HG03103 (cell line): Measurements from ENCODE around the gene NHEJ1.

Experiments used
- ATAC-seq: cut with Tn5 transposase; IDR thresholded peaks from one replicate; pipeline ENCODE4 v1.9.1; 2021; ENCODE audit warnings: low read depth; ENCODE audit not compliant: unreplicated experiment

The NHEJ1 gene

GRCh38 chr2:219182331-219183150, 21.9 kb upstream of the NHEJ1 start:
- ATAC-seq = no peak

DNA sequence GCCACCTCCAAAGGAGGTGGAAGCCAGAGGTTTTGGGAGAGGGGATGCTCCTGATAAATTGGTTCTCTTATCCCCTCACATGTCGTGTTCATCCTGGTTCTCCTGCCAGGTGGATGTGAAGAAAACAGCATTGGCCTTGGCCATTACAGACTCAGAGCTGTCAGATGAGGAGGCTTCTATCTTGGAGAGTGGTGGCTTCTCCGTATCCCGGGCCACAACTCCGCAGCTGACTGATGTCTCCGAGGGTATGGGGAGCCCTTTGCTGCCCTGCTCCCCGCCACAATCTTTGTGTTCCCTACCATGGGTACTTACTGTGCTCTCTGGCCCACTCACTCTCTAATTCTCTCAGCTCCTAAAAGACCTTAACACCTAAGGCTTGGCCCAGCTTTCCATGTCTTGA, 20.9 kb upstream of the NHEJ1 start:
- no peak for ATAC-seq

DNA sequence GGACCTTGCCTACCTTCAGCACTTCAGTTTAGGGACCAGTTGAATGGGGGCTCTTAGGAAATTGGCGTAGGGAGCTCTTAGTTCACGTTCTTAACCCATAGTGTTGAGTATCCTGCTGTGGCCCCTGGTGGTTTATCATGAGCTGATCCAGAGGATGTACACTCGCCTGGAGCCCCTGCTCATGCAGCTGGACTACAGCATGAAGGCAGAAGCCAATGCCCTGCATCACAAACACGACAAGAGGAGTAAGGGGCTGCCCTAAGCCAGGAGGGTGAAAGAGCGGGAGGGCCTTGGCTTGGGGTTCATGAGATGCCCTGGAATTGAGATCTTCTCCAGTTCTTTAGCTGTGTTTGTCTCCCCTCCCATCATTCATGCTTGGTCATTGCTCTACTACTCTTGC, 20.3 kb upstream of the NHEJ1 start:
- ATAC-seq = no peak

DNA sequence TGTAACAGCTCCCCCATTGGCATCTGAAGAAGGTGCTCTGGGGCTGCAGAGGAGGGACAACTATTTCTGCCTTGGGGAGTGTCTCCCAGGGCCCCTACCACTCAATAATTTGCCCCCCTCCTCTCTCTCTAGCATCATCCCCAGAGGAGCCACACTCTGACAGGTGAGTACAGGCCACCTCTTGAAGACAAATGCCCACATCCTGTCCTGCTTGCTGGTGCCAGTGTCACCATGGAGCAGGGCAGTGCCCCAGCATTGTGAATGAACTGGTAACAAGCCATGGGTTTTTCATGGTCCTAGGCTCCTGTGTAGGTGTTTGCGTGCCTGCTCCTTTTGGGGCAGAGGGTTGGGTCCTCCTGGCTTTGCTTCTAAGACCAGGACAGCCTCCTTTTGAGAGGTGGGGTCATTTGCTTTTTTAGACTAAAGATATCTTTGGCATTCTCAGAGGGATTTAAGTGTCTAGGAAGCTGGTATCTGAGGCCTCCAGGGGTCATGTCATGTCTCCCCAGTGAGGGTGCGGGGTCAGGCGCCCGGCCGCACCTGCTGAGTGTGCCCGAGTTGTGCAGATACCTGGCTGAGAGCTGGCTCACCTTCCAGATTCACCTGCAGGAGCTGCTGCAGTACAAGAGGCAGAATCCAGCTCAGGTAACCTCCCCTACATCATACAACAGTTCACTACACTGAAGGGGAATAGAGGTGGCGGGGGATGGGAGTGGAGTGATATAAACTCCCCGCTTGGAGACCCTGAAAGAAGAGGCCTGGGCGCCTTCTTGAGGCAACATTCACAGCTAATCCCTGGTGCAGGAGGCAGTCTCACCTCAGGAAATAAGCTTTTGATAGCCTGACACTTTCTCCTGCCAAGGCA, 19.2 kb upstream of the NHEJ1 start:
- ATAC-seq = no peak

GRCh38 chr2:219178377-219179175, 18.0 kb upstream of the NHEJ1 start:
- peak; percentile 19 for ATAC-seq

DNA sequence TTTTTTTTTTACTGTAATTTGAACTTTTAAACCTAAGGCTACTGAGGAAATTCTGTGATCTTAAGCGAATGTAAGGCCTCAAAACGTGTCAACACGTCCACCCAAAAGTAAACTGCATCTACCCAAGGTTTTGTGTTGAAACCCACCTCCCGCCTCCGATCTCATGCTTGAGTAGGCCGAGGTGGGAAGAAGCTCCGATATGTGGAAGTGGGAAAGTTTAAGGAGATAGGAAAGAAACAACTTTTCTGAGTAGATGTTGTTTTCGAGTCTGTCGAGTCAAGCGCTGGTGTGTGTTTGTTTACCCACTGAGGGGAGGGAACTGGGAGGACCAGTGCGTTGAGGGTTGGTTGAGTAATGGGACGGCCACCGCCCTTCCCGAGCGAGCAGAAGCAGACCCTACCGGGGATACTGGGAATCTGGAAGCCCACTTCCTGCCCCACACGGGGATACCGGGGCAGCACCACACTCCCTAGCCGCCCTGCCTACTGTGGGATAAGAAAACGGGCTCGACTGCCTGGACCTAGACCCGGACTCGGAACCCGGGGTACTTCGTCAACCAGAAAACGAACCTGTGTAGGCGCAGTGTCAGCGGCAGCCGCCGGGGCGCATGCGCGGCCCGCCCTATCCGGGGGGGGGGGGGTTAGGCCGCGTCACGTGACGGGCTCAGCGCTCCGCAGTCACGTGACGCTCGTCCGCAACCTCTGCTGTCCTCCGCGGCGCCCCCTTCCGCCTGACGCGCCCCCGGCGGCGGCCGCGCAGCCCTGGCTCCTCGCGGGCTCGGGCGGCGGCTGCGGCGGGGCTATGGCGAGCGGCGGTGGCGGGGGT, 17.1 kb upstream of the NHEJ1 start, which contains the start of gene RETREG2:
TSS of gene RETREG2 (plus strand) at position 724 of the 825 bp plus-strand sequence. CDS start at position 802, 78 bp downstream.
- ATAC-seq = peak; percentile 33

DNA sequence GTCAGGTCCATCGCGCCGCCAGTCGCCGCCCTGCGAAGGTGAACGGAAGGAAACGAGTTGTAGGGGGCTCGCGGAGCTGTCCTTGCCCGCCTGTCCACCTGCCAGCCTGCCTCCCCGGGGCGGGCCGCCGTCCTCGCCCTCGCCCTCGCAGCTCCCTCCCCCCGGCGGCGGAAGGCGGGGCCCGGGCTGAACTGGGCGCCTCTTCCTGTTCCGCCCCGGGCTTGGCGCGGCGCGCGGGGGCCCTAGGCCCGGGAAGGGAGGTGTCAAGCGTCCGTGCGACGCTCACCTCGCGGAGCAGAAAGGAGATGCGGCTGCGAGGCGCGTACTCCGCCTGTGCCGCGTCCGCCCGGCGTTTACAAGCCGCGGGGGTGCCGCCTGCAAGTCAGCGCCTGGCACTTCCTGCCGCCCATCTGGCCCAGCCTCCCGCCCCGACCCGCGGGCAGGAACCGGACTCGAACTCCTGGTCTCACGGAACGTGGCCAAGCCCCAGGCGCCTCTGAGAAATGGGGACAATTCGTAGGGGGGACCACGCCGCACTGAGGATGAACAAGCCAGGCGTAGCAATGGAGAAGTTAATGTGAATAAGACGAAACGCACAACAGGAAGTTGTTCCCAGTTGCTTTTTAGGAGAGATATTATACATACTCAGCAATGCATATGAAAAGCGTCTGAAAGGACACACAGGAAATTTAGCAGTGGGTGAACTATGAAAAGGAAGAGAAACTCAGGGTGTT, 16.4 kb upstream of the NHEJ1 start, which contains the start of gene CNPPD1:
TSS of gene CNPPD1 (minus strand) at position 108 of the 734 bp plus-strand sequence. CDS start at position 11, 97 bp downstream.
- ATAC-seq = peak; percentile 67

GRCh38 chr2:219175928-219176817, 15.6 kb upstream of the NHEJ1 start:
- peak; percentile 16 for ATAC-seq

DNA sequence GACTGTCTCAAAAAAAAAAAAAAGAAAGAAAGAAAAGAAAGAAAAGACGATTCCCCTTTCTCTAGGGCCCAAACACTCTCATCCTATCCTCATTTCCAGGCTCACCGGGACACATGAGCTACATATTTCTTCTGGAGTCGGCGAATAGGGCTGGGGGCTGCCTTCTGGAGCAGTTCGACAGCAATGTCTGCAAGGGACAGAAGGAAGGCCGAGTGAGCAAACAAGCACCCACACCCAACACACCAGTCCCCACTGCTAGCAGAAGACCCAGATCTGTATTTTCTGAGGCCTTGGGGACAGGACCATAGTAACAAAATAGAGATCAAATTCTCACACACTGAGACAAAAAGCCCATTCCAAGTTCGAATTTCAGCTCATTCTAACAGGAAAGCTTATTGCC, 14.9 kb upstream of the NHEJ1 start:
- no peak for ATAC-seq

GRCh38 chr2:219174801-219175200, 14.2 kb upstream of the NHEJ1 start:
- no peak for ATAC-seq

GRCh38 chr2:219174146-219174545, 13.5 kb upstream of the NHEJ1 start:
- ATAC-seq = no peak

- ATAC-seq = no peak
Measured at GRCh38 chr2:219173176-219173575, 12.6 kb upstream of the NHEJ1 start.

GRCh38 chr2:219172231-219173154, 11.9 kb upstream of the NHEJ1 start:
- ATAC-seq = no peak

- ATAC-seq = no peak
Measured at GRCh38 chr2:219171231-219171651, 10.6 kb upstream of the NHEJ1 start.

GRCh38 chr2:219169930-219170654, 9.5 kb upstream of the NHEJ1 start, which contains the start of gene SLC23A3:
Gene SLC23A3, minus strand, starts transcription at chr2:219170029. Its CDS starts 45 bp downstream, at chr2:219169984.
- no peak for ATAC-seq

- ATAC-seq = no peak
Measured at GRCh38 chr2:219168932-219169331, 8.3 kb upstream of the NHEJ1 start.
